GM19043 (cell line): ENCODE data around the gene ARID3B.
"Not testable (repeated sequence)": the region's sequence is repeated elsewhere in the genome, so short reads cannot be mapped to it uniquely, and the experiment has no call there.

Source experiments
- ATAC-seq: cut with Tn5 transposase; IDR thresholded peaks from one replicate; pipeline ENCODE4 v1.9.1; 2021; ENCODE audit warnings: low read depth; ENCODE audit not compliant: unreplicated experiment

The ARID3B gene

GRCh38 chr15:74618841-74619596 lies 78.0 kb downstream of the ARID3B start:
- ATAC-seq, result no peak

- no peak for ATAC-seq
Observed at GRCh38 chr15:74619916-74620635, 79.1 kb downstream of the ARID3B start.

- peak; percentile 50 for ATAC-seq
Observed at GRCh38 chr15:74620636-74621545, 79.9 kb downstream of the ARID3B start.

GRCh38 chr15:74621546-74621920 lies 80.5 kb downstream of the ARID3B start:
- no peak for ATAC-seq

GRCh38 chr15:74621936-74622335 lies 80.9 kb downstream of the ARID3B start:
- ATAC-seq, result no peak

DNA sequence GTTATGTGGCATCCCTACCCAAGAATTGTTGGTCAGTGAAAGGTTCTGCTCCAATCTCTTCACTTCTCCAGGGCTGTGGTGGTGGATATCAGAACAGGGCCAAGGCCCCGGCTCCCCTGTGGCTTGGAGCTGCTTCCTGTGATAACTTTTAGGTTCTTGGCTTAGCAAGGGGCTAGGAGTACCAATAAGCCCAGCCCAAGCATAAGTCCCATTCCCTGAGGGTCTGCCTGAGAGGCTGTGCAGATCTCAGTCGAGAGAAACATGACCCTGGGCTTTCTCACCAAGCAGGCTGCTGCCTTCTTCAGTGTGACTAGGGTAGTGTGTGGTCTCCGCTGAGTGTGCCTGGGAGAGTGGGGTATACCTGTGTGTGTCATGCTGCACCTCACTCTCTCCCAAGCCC lies 81.7 kb downstream of the ARID3B start:
- no peak for ATAC-seq

GRCh38 chr15:74624020-74624602 lies 83.1 kb downstream of the ARID3B start:
- no peak for ATAC-seq

DNA sequence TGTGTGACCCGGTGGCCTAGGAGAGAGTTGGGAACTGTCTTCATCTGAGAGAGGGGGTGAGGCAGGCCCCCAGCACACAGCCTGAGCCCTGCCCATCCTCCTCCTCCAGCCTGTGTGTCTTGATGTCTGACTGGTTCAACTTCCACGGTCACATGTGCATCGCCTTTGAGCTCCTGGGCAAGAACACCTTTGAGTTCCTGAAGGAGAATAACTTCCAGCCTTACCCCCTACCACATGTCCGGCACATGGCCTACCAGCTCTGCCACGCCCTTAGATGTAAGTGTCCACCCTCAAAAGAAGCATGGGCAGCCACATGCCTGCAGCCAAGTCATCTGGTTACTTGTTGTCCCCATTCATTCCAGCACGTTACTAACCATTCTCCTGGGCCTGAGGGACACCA lies 84.7 kb downstream of the ARID3B start:
- no peak for ATAC-seq

GRCh38 chr15:74626336-74626735 lies 85.3 kb downstream of the ARID3B start:
- ATAC-seq, result no peak

DNA sequence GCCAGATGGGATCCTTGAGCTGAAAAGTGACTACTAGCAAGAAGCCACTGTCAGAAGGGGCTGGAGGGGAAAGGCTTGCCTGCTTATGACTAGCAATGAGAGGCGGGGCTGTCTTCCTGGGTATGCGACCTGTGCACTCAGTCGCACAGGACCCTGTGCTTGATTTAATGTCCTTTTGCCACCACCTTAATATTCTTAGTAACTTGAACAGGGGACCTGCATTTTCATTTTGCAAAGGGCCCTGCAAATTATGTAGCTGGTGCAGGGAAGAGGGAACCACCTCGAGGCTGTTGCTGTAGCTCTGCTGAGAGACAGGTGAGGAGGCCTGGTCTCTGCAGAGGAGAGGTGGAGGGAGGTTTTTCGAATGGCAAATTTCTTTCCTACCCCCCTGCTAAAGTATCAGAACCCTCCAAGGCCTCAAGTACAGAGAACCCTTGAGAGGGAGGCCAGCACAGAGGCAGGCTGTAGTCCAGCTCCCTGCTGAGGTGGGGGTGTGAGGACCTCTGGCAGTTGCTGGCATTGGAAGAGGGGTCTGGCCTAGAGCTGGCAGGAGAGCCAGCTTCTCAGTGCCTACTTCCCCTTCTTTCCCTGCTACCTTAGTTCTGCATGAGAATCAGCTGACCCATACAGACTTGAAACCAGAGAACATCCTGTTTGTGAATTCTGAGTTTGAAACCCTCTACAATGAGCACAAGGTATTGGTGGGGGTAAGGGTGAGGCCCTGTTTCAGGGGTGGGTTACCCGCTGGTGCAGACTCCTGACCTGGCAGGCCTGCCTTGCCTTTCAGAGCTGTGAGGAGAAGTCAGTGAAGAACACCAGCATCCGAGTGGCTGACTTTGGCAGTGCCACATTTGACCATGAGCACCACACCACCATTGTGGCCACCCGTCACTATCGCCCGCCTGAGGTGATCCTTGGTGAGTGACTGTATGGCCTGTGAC lies 86.0 kb downstream of the ARID3B start:
- ATAC-seq, result peak; percentile 57

DNA sequence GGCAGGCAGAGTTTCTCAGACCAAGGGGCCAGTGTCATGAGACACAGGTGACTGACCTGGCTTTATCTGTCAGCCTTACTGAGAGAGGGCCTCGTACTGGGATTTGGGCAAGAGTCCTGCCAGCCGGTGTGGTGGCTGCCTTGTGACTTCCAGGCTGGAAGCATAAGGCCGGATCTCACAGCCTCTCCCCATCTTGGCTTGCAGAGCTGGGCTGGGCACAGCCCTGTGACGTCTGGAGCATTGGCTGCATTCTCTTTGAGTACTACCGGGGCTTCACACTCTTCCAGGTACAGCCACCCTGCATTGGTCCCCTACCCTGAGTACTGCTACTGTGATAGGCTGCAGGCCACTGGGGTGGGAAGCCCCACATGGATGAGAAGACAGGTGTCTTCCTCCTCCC lies 86.7 kb downstream of the ARID3B start:
- ATAC-seq, result no peak

GRCh38 chr15:74628199-74628598 lies 87.2 kb downstream of the ARID3B start:
- ATAC-seq, result no peak

DNA sequence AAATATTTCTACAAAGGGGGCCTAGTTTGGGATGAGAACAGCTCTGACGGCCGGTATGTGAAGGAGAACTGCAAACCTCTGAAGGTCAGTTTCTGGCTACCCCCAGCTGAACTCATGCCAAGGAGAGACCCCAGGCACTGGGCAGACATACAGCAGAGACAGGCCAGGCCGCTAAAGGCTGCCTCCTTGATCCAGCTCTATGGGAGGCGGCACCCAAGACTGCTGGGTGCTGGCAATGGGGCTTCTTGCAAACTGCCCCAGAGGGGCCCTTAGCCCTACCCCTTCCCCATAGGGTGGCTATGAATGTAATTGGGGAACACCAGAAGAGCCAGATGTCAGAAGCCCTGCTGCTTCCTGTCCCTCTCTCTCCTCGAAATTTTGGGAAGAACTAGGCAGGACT lies 87.9 kb downstream of the ARID3B start:
- no peak for ATAC-seq

DNA sequence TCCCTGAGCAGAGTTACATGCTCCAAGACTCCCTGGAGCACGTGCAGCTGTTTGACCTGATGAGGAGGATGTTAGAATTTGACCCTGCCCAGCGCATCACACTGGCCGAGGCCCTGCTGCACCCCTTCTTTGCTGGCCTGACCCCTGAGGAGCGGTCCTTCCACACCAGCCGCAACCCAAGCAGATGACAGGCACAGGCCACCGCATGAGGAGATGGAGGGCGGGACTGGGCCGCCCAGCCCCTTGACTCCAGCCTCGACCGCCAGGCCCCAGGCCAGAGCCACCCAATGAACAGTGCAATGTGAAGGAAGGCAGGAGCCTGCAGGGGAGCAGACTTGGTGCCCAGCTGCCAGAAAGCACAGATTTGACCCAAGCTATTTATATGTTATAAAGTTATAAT lies 88.7 kb downstream of the ARID3B start:
- not testable (repeated sequence) for ATAC-seq

GRCh38 chr15:74630284-74631086 lies 89.5 kb downstream of the ARID3B start:
- no peak for ATAC-seq

GRCh38 chr15:74631087-74631385 lies 90.0 kb downstream of the ARID3B start:
- no peak for ATAC-seq

DNA sequence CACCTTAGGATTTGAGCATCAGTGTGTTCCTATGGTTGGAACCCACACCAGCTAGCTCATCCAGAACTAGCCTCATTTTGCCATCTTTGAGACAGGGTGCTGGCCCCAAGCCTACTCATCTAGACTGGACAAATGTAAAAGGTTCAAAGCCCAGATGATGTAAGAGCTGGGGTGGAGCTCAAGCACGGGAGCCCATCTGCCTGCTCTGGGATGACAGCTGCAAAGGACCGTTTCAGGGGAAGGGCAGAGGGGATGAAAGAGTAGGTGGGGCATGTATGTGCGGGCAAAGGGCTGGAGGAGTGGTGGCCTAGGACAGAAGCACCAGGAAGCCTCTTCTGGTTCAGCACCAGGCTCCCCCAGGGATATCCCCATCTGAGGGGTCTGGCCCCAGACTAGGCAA lies 90.4 kb downstream of the ARID3B start:
- no peak for ATAC-seq

GRCh38 chr15:74631935-74632560 lies 91.0 kb downstream of the ARID3B start:
- no peak for ATAC-seq

- ATAC-seq, result no peak
Observed at GRCh38 chr15:74632601-74633000, 91.6 kb downstream of the ARID3B start.
